Fibroblast of skin of scalp (primary cell): ENCODE results near the gene LENG1.
"Not testable (repeated sequence)": the region's sequence is repeated elsewhere in the genome, so short reads cannot be mapped to it uniquely, and the experiment has no call there.

ENCODE experiments used
- DNase-seq: peaks from one replicate; pipeline ENCODE4 v3.0.0-alpha.2; 2013

Gene LENG1

DNA sequence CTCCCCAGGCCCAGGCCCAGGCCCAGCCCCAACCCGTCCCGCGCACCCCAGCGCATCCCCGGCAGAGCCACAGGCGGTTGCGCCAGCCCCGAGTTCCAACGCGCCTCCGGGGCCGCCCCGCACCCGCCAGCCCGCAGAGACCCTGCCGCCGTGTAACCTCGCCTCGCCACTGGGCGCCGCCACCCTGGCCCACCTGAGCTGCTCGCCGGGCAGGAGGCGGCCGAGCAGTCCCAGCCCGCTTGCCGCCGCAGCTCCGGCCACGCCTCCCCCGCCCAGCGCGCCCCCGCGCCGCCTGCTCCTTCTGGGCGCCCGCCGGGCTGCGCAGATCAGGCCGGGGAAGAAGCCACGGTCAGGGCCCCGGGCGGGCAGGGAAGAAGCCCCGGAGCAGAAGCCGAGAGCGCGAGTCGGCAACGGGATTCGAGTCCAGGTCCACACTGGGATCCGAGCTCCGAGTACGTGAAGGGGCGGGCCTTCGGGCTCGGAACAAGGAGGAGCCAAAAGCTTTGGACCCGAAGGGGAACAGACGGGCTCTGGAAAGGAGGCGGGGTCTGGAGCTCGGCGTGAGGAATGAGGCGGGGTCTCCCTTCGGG is 29.7 kb upstream of the LENG1 start, which contains the start of gene MBOAT7:
Gene MBOAT7, minus strand, starts transcription at position 436 of the 590 bp plus-strand sequence. CDS start 1,072 bp downstream, outside the sequence.
- no peak for DNase-seq

DNA sequence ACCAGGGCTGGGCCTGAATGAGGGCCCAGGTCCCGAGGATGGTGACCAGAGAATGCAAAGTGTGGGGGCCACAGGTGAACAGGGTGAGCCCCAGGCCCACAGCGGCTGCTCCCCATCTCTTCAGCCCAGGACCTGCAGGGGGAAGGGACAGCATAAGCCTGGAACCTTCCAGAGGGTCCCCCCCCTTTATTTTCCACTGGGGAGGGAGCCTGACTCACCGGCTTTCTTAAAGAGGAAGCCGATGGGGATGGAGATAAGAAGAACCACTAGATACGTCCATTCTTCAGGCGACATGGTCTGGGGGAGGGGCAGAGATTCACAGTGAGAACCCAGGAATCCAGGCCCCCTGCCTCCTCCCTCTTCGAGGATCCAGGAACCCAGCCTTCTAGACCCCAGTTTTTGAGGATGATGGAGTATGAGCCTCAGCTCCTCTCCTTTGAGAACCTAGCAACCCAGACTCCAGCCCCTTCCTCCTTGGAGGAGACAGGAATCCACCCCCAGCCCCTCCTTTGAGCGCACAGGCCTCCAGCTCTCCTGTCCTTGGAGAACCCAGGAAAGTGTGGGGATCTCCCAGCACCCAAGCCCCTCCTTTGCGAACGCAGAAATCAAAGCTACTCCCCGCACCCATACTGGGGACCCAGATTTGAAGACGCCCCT is 28.8 kb upstream of the LENG1 start:
- peak; percentile 33 for DNase-seq

DNA sequence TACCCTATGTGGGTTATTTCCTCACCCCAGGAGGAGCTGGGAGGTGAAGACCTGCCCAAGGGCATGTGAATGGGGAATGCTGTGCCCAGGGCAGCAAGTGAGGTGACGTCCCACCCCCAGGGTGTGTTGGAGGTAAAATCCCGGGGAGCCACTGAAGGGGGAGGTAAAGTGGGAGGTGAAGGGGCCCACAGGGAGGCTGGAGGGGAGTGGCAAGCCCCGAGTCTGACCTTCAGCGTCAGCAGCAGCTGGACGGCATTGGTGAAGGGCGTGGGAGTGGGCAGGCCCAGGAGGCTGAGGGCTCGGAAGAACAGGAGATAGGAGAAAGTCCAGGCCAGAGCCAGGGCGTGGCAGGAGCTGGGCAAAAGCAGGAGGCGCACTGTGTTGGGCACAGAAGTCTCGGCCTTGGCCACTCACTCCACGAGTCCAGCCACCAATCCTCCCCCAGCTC is 27.4 kb upstream of the LENG1 start:
- no peak for DNase-seq

GRCh38 chr19:54186351-54186750 is 26.8 kb upstream of the LENG1 start:
- DNase-seq: no peak

DNA sequence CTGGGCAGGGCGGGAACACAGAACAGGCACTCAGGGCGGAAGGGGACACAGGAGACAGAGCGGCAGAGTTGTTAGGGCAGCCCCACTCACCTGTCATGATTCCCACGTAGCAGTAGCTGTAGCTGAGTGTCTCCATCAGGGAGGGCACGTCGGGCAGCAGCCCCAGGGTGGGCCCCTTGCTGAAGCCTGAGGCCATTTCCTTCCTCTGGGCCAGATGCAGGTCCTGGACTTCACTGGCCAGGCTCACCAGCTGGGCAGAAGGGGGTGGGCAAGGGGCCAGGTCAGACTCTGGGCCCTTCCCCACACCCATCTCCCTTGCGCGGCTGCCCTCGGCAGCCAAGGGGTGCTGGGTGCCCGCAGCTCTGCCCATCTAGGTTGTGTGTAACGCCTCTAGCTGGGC is 23.9 kb upstream of the LENG1 start:
- DNase-seq: no peak

- DNase-seq: not testable (repeated sequence)
These were observed 22.4 kb upstream of the LENG1 start for GRCh38 chr19:54181894-54182293.

- DNase-seq: no peak
These were observed 21.2 kb upstream of the LENG1 start for GRCh38 chr19:54180691-54181091.

- DNase-seq: peak; percentile 47
These were observed 20.5 kb upstream of the LENG1 start for GRCh38 chr19:54179921-54180461.

DNA sequence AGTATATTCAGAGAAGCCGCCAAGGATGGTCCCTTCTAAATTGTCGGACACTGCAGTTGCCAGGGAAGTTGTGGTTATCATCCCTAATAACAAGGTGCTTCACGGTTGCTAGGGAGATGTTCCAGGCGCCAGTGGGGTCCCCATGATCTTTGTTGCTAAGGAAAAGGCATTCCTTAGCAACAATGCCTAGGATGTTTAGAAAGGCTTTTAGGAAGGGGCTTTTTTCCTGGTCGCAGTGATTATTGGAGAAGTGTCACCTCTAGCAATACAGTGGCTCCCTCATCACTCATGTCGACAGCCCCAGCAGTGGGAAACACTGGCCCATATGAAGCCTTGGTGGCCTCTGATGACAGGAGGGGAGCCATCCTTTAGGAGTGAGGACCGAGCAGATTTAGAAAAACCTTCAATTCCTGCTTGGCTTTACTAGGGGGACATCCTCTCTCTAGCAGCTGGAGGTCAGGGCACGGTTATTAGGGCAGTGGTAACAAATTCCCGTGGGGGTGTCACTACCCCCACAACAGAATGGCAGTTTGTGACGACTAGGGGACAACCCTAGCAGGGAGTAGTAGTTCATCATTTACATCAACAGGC is 19.8 kb upstream of the LENG1 start:
- DNase-seq: no peak

DNA sequence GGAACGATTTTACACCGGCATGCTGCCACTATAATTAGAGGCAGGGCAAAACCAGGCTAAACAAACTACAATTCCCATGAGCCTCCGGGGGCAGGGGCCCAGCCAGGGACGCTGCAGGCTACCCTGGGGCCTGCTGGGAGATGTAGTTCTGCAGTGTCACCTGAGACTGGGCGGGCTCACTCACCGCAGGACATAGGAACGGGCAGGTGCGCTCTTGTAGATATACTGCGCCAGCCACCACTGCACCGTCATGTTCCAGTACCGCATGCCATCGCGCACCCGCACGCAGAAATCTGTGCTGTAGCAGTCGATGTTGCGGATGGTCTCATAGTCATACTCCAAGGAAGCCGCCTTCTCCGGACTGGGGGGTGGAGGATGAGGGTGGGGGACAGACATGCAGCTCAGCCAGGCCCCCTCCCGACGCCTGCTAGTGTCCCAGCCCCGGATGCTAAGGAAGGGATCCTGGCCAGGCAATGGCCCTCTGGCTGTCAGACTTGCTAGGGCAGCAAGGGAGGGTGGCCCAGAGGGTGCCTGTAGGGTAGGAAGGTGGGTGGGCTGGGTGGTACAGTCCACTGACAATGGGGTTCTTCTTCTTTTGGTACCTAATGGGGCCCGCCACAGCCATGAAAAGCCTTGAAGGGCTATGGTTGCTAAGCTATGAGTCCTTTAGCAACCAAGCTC is 19.2 kb upstream of the LENG1 start:
- no peak for DNase-seq

- DNase-seq: no peak
These were observed 14.7 kb upstream of the LENG1 start for GRCh38 chr19:54173951-54174834.

DNA sequence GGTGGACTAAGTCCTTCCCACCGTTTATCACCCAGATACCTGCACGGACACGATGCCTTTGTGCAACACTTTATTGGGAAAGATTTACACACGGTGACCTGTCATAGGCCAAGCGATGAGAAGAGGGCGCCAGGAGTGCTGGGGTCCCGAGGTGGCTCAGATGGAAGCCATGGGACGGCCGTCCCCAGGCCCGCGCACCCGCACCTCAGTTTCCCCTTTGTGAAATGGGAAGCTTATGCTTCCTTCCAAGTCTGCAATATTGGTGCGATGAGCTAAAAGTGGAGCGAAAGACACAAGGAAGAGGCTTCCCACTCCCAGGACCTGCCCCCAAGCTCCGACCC is 13.8 kb upstream of the LENG1 start:
- DNase-seq: no peak

DNA sequence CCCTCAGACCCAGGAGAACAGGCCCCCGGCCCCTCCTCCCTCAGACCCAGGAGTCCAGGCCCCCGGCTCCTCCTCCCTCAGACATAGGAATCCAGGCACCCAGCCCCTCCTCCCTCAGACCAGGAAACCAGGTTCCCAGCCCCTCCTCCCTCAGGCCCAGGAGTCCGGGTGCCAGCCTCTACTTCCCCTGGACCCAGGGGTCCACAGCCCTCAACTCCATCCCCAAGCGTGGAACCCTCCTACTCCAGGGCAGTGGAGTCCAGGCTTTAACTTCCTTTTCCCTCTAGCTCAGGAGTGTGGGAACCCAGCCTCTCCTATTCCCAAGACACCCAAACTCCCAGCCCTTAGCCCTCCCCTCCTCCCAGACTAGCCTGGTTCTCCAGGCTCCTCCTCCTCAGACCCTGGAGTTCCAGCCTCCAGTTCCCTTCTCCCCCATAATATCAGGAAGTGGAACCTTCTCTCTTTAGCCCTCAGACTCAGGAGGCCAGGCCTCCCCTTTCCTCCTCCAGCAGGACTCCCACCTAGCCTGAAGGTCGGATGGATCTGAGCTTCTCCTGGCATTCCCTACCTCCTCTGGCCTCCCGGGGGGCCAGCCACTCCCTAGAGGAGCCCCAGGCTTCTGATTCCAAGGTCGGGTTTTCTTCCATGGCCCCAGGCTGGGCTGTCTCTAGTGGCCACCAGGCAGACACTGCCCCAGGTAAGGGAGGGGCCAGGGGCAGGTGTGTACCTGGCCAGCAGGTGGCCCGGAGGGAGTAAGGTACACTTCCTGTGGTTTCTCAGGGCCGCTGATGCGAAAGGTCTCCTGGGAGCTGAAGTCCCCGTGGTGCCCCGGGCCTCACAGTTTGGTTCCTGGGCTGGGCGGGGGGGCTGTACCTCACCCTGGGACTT is 13.2 kb upstream of the LENG1 start, which contains the start of gene TMC4:
Gene TMC4, minus strand, starts transcription at position 690 of the 888 bp plus-strand sequence. Its CDS starts 43 bp downstream, at position 647.
- peak; percentile 57 for DNase-seq

GRCh38 chr19:54171736-54172431 is 12.4 kb upstream of the LENG1 start:
- not testable (repeated sequence) for DNase-seq

GRCh38 chr19:54169149-54169740 is 9.7 kb upstream of the LENG1 start:
- DNase-seq: no peak

DNA sequence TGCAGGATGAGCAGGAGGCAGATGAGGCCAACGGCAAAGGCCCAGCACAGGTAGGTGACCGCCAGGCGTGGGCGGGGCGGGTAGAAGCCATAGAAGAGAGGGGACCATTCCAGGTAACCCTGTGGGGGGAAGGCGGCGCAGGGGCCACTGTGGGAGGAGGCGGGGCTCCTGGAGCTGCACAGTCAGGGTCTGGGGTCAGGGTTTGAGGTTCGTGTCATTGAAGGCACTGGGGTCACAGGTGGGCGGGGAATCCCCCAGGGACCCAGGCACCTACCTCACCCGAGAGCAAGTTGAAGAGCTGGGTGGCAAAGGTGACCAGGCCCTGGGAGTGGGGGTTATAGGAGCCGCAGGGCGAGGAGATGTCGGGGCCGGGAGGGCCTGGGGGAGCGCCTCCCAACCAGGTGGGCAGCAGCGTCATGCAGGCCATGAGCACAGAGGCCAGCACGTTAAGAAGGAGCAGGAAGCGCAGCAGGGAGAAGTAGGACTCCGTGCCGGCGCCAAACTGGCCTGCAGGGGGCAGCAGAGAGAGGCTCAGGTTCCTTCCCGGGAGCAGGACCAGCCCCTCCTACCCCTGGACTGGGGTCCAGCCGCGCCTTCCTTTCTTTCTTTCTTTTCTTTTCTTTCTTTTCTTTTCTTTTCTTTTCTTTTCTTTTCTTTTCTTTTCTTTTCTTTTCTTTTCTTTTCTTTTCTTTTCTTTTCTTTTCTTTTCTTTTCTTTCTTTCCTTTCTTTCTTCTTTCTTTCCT is 8.8 kb upstream of the LENG1 start:
- peak; percentile 82 for DNase-seq

DNA sequence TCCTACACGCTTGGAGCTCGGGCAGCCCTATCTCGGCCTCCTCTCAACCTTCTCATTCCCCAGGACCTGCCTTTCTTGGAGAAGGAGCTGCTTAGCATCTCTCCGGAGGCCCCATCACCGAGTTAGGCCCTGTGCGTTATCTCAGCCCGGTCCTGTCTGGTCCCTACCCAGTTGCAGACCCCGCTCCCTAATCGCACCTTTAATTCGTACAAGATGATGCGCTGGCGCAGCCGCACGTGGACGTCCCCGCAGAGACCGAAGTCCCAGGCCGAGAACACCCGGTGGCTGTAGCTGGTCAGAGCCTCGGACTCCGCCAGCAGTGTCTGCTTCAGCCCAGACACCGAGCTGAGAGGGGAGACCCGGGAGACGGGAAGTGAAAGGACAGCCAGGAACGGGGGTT is 5.7 kb upstream of the LENG1 start:
- DNase-seq: no peak

- peak; percentile 18 for DNase-seq
These were observed 5.0 kb upstream of the LENG1 start for GRCh38 chr19:54164369-54165068.

DNA sequence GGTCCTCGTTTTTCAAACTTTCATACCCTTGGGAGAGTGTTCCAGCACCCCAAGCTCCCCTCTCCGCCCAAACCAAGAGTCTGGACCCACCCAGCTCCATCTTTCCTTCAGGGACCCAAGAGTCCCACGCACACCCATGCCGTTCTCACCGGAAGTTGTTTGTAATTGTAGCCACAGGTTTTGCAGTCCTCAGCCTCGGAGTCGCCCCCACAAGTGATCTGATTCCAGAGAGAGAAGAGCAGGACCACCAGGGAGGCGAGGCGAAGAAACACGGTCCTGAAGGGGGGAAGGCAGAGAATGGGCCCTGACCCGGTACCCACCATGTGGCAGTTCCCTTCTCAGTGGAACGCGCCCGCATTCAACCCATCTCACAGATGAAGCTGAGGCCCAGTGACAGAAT is 3.4 kb upstream of the LENG1 start:
- no peak for DNase-seq
